ENCODE measurements around the gene LKAAEAR1. TPM values are rescaled to one million over a fixed set of nuclear protein-coding genes. Genes with fewer than 3 reads are reported as not detected.

LKAAEAR1 gene
- polyA plus RNA-seq, 1 donor = not detected

- DNase-seq = no peak
Observed at GRCh38 chr20:64077876-64078551, 6.2 kb downstream of the LKAAEAR1 start.

- DNase-seq = no peak
Observed at GRCh38 chr20:64077541-64077875, 6.7 kb downstream of the LKAAEAR1 start.

GRCh38 chr20:64077094-64077493 is 7.1 kb downstream of the LKAAEAR1 start:
- DNase-seq = no peak

GRCh38 chr20:64076061-64076997 is 7.9 kb downstream of the LKAAEAR1 start:
- DNase-seq = no peak

- DNase-seq = no peak
Observed at GRCh38 chr20:64075556-64075955, 8.6 kb downstream of the LKAAEAR1 start.

GRCh38 chr20:64074963-64075362 is 9.2 kb downstream of the LKAAEAR1 start:
- DNase-seq = no peak

GRCh38 chr20:64074184-64074789 is 9.9 kb downstream of the LKAAEAR1 start:
- no peak for DNase-seq

- no peak for DNase-seq
Observed at GRCh38 chr20:64073476-64074183, 10.6 kb downstream of the LKAAEAR1 start.

GRCh38 chr20:64072498-64073063 is 11.6 kb downstream of the LKAAEAR1 start:
- no peak for DNase-seq

- DNase-seq = no peak
Observed at GRCh38 chr20:64071341-64072332, 12.6 kb downstream of the LKAAEAR1 start.

- DNase-seq = no peak
Observed at GRCh38 chr20:64070244-64070993, 13.8 kb downstream of the LKAAEAR1 start.

GRCh38 chr20:64069614-64070243 is 14.5 kb downstream of the LKAAEAR1 start:
- DNase-seq = no peak

GRCh38 chr20:64069209-64069613 is 15.0 kb downstream of the LKAAEAR1 start:
- DNase-seq = no peak

GRCh38 chr20:64068386-64069208 is 15.6 kb downstream of the LKAAEAR1 start:
- DNase-seq = no peak

GRCh38 chr20:64067733-64068307 is 16.4 kb downstream of the LKAAEAR1 start:
- DNase-seq = no peak

- no peak for DNase-seq
Observed at GRCh38 chr20:64067005-64067632, 17.1 kb downstream of the LKAAEAR1 start.

GRCh38 chr20:64065974-64066343 is 18.2 kb downstream of the LKAAEAR1 start:
- DNase-seq = no peak
